ELF-1 (cell line): ENCODE data around the gene ANP32B.
"Not testable (repeated sequence)": the region's sequence is repeated elsewhere in the genome, so short reads cannot be mapped to it uniquely, and the experiment has no call there.

Source experiments
- DNase-seq: peaks from one replicate; pipeline ENCODE4 v3.0.0-alpha.2; 2016; ENCODE audit warnings: low read depth, low spot score

ANP32B gene

GRCh38 chr9:97982683-97983588 lies at the start of gene ANP32B:
Gene ANP32B, plus strand, starts transcription at chr9:97983341. Its CDS starts 215 bp downstream, at chr9:97983556.
- DNase-seq, result peak; percentile 94

DNA sequence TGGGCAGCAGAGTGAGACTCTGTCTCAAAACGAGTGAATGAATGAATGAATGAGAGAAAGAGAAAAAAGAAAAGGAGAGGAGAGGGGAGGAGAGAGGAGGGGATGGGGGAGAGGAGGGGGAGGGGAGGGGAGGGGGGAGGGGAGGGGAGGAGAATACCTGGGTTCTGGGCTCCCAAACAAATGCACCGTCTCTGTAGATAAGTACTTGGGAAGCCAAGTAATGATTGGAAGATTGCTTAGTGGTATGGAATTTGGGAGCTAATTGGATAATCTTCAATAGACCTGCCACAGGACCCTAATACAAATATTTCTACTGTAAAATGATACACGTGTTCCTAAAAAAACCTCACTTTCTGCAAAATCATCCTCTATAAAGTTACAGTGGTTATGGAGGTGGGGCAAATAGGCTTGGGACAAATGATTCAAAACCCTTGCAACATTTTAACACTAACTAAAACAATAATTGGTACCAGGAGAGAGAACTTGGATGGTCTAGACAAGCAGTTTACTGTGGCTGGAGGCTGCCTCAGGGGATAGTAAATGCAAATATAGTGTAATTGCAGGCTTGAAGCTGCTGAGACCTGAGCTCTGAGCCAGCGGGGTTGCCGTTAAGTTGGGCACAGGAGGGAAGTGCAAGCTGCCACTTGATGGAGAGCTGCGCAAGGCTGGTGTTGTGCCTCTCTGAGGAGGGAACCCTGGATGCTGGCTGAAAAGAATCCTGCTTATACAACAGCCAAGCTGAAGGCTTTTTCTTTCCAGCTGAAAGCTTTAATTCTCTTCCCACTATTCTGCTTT lies 48.6 kb upstream of the ANP32B start:
- DNase-seq, result peak; percentile 56

DNA sequence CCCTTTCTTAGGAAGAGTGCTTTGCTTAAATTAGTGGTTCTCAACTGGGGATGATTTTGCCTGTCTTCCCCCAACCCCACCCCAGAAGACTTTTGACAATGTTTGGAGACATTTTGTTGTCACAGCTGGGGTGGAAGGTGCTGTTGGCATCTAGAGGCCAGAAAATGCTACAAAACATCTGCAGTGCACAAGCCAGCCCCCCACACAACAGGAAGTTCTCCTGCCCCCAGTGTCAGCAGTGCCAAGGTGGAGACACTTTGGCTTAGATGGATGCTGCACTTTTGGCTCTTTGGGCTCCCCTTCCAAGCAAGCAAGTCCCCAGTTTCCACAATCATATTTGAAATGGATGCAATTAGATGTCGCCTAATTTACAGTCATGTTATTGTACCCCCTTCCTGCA lies 47.9 kb upstream of the ANP32B start:
- DNase-seq, result no peak

GRCh38 chr9:97936998-97937397 lies 46.1 kb upstream of the ANP32B start:
- no peak for DNase-seq

GRCh38 chr9:97938081-97938644 lies 45.0 kb upstream of the ANP32B start, which contains the start of gene HEMGN:
Gene HEMGN, minus strand, starts transcription at chr9:97938172. Its CDS starts 36 bp downstream, at chr9:97938136.
- DNase-seq, result no peak

GRCh38 chr9:97940233-97940632 lies 42.9 kb upstream of the ANP32B start:
- DNase-seq, result no peak

GRCh38 chr9:97940741-97941140 lies 42.4 kb upstream of the ANP32B start:
- no peak for DNase-seq

DNA sequence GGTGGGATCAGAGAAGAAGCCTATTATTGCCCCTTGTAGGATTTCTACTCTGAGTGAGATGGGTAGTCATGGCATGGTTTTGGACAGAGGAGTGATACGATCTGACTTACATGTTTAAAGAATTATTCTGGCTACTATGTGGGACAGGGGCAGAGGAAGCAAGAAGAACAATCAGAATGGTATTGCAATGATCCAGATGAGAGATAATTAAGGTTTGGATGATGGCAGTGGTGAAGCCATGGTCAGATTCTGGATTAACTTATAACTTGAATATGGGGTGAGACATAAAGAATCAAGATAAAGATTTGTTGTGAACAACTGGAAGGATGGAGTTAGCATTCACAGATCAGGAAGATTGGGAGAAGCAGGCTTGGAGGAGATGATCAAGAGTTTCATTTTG lies 41.8 kb upstream of the ANP32B start:
- no peak for DNase-seq

DNA sequence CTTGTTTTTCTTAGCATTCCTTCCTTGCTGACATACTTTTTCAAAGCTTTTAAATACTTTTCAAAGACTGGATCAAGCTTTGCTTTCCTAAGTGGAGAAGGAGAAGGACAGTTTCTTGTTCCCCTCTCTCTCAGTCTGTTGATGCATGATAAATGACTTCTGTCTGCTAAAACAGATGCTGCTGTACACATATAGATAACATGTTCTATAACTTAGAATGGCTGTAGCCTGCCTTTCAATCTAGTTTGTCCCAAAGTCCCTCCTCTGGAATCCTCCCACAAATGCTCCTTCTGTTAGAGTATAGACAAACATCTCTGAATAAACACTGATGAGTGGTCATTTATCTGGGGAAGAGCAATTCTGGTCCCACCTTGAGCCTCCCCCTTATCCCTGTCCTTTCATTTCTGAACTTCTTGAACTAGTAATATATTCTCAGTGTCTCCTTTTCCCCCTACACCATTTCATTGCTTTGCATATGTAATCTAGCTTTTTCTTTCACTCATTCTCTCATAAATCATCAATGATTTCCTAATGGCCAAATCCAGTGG lies 39.8 kb upstream of the ANP32B start:
- no peak for DNase-seq

DNA sequence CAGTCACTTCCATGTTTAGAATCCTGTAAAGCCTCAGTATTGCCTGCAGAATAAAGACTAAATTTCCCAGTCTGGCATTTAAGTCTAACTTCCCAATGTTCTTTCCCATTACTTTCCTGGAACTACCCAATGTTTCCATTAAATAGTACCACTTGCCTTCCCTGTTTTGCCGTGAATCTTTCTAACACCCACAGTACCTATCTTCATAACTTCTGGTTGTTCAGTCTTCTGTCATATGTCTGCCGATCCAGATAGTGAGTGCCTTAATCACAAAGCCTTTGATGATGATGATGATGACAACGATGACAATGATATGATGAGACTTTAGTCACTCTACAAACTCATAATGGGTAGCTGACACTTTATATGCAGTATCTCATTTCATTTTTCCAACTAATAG lies 38.5 kb upstream of the ANP32B start:
- DNase-seq, result no peak

DNA sequence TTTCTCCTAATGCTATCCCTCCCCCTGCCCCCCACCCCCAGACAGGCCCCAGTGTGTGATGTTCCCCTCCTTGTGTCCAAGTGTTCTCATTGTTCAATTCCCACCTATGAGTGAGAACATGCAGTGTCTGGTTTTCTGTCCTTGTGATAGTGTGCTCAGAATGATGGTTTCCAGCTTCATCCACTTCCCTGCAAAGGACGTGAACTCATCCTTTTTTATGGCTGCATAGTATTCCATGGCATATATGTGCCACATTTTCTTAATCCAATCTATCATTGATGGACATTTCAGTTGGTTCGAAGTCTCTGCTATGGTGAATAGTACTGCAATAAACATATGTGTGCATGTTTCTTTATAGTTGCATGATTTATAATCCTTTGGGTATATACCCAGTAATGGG lies 37.7 kb upstream of the ANP32B start:
- DNase-seq, result not testable (repeated sequence)

DNA sequence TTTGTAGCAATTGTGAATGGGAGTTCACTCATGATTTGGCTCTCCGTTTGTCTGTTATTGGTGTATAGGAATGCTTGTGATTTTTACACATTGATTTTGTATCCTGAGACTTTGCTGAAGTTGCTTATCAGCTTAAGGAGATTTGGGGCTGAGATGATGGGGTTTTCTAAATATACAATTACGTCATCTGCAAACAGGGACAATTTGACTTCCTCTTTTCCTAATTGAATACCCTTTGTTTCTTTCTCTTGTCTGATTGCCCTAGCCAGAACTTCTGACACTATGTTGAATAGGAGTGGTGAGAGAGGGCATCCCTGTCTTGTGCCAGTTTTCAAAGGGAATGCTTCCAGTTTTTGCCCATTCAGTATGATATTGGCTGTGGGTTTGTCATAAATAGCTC lies 36.0 kb upstream of the ANP32B start:
- not testable (repeated sequence) for DNase-seq

- DNase-seq, result peak; percentile 13
Observed at GRCh38 chr9:97950873-97951272, 32.3 kb upstream of the ANP32B start.

GRCh38 chr9:97954550-97954989 lies 28.6 kb upstream of the ANP32B start:
- peak; percentile 73 for DNase-seq

DNA sequence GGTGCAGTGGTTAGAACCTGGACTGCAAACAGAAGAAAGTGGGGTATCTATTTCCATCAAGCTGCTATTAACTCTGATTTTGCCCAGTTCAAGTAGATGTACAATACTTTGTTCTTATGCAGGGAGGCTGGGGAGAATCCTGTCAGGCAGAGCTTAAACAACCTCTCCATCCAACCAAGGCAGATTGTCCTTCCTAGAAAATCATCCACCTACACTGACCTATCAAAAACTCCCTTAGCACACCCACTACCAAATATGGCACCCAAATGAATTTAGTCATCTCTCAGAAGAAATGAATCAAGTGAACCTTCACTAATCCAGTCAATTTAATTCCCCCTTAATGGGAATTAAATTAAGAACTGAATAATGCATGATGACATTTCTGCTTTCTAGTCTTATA lies 26.8 kb upstream of the ANP32B start:
- no peak for DNase-seq

GRCh38 chr9:97958812-97959511 lies 24.2 kb upstream of the ANP32B start:
- no peak for DNase-seq

DNA sequence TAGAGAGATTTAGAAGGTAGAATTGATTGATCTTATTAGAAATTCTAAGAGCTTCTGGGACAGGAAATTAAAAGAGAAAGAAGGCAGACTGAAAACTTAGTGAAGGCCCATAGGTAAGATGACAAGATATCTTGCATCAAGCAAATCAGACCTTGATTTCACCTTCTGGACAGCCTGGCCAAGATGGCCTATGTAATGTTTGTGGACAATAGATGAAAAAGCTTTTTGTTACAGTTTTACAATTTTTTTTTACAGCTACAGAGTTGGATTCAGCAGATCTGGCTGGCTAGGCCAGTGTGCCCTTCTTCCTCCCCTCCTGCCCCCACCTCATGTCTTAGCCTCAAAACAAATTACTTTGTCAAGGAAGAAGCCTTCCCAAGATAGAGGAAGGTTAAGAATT lies 23.6 kb upstream of the ANP32B start:
- no peak for DNase-seq

GRCh38 chr9:97960678-97961328 lies 22.3 kb upstream of the ANP32B start:
- DNase-seq, result not testable (repeated sequence)

- no peak for DNase-seq
Observed at GRCh38 chr9:97961361-97961760, 21.8 kb upstream of the ANP32B start.

- DNase-seq, result no peak
Observed at GRCh38 chr9:97962136-97962535, 21.0 kb upstream of the ANP32B start.

DNA sequence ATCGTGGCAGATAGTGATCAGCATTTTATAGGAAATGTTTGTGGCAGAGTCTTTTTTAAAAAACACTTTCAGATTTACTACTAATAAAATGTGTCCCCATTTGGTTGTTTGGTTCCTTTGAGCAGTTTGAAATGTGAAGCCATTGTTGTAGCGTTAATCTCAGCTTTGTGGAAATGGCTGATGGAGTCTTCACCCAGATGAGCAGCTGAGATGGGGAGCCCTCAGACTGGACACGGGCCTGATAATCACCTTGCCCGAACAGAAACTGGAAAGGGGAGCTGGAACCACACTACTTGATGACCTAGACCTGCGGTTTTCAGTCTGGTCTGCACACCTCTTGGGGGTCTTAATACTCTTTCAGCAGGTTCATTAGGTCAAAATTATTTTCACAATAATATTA lies 20.6 kb upstream of the ANP32B start:
- no peak for DNase-seq
